ENCODE results near the gene CHAC1.
"Not testable (repeated sequence)": the region's sequence is repeated elsewhere in the genome, so short reads cannot be mapped to it uniquely, and the experiment has no call there.

Gene CHAC1

GRCh38 chr15:40958723-40959122 is 5.5 kb downstream of the CHAC1 start:
- no peak for DNase-seq

- DNase-seq: no peak
These were observed 6.3 kb downstream of the CHAC1 start for GRCh38 chr15:40959331-40960141.

GRCh38 chr15:40960151-40960885 is 7.0 kb downstream of the CHAC1 start:
- no peak for DNase-seq

GRCh38 chr15:40960925-40961324 is 7.7 kb downstream of the CHAC1 start:
- no peak for DNase-seq

- not testable (repeated sequence) for DNase-seq
These were observed 8.5 kb downstream of the CHAC1 start for GRCh38 chr15:40961740-40962139.

DNA sequence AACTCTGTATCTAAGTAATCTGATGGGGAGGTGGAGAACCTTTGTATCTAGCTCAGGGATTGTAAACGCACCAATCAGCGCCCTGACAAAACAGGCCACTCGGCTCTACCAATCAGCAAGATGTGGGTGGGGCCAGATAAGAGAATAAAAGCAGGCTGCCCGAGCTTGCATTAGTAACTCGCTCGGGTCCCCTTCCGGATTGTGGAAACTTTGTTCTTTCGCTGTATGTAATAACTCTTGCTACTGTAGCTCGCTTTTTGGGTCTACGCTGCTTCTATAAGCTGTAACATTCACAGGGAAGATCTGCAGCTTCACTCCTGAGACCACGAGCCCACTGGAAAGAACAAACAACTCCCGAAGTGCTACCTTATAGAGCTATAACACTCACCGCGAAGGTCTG is 9.0 kb downstream of the CHAC1 start:
- DNase-seq: not testable (repeated sequence)

DNA sequence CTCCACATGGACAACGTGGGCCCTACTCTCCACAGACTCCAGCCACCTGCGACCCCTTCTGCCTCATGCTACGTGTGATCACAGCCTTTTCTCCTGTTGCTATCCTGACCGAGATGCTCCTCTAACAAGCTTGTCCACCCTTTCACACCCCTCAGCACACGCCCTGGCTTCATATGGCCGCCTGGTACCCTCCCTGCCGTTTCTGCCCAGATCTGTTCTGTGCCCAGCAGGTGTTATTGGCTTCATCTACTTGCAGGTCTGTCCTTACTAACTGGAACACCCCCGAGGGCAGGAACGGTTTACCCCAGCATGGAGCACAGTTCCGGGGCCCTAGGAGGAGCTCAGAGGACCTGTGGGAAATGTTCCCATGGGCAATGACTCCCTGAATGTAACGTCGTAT is 9.9 kb downstream of the CHAC1 start:
- no peak for DNase-seq

- no peak for DNase-seq
These were observed 10.7 kb downstream of the CHAC1 start for GRCh38 chr15:40964006-40964405.

- no peak for DNase-seq
These were observed 11.4 kb downstream of the CHAC1 start for GRCh38 chr15:40964634-40965033.

DNA sequence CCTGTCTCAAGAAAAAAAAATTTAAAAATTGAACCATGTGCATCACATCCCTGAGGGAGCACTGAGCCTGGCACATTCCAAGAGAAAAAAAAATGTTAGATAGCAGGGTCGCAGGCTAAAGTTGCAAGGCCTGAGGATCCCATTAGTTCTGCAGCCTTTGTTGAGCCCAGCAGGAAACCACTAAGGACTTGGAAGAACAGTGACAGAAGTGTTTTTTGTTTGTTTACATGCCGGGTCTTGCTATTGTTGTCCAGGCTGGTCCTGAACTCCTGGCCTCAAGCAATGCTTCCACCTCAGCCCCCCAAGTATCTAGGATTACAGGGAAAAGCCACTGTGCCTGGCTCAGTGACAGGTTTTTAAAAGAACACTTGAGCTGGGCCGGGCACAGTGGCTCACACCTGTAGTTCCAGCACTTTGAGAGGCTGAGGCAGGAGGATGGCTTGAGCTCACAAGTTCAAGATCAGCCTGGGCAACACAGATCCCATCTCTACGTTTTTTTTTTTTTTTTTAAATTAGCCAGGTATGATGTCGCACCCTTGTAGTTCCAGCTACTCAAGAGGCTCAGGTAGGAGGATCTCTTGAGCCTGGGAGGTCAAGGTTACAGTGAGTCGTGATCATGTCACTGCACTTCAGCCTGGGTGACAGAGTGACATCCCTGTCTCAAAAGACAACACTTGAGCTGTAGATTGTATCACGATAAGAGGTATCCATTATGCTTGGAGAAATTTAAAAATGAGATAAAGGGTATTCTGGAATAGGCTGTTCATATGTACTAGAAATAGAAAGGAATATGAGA is 15.2 kb downstream of the CHAC1 start:
- DNase-seq: no peak

GRCh38 chr15:40969363-40969762 is 16.1 kb downstream of the CHAC1 start:
- DNase-seq: no peak

DNA sequence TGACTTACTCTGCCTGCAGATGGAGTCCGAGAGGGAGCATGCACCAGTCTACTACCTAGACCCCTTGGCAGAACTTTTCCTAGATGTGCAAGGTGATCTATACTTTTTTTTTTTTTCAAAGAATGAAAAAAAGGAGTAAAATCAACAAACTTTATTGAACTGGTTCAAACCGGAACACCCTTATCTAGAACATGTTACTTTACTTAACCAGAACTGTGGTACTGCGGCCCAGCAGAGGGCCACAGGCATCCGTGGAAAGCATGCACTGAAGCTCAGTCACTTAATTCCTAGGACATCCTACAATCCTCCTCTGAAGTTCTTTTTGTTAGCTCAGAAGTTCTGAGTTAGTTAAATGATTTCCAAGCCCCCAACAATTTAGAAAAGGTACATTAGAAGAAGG is 21.6 kb downstream of the CHAC1 start:
- DNase-seq: no peak

- DNase-seq: no peak
These were observed 23.5 kb downstream of the CHAC1 start for GRCh38 chr15:40976819-40977218.

DNA sequence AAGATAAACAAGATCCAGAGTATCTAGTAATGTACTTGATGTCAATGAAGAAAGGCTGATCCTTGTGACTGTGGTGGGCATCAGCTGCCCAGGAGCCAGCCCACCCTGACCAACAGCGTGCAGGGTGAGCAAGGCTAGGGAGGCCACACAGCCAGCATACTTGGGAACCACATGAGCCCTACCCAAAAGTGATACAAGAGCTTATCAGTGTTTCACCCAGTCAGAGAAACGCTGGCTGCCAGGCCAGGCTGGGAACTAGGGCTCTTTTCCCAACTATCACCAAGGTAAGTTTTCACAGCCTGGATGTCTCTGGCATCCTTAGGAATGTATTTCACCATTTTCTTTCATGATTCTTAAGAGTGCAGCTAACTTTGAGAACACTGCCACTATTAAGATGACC is 24.9 kb downstream of the CHAC1 start:
- DNase-seq: no peak

DNA sequence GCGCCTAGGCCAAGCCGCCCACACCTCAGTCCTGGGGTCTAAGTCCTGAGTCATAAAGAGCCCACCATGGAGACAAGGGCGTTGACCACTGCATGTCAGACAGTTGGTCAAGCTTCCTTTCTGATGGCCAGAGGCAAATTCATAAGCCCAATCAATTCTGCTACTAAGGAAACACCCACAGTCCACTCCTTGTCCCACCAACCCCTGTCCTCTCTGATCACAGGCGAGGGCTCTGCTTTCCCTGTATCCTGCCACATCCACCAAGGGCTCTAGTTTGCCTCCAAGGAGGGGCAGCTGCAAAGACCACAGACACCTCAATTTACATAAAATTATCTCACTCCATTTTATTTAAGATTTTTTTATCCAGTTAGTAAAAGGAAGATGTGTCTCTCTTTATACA is 25.3 kb downstream of the CHAC1 start:
- DNase-seq: no peak

DNA sequence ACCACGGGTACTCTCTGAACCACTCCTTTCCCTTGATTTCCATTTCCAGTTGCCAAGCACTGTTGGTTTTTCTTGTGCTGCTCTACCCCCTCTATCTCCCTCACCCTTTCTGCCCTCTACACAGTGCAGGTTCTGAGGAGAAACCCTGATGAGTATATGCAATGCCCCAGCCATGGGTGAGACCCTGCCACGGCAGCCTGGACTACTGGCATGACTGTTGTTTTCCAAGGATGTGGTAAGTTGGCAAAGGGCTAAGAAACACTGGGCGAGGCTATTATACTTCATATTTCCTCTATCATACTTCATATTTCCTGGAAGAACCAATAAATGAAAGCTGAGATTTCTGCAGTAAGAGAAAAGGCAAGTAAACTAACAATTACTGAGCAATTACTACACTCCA is 27.9 kb downstream of the CHAC1 start:
- DNase-seq: no peak

- DNase-seq: no peak
These were observed 29.6 kb downstream of the CHAC1 start for GRCh38 chr15:40982855-40983254.

DNA sequence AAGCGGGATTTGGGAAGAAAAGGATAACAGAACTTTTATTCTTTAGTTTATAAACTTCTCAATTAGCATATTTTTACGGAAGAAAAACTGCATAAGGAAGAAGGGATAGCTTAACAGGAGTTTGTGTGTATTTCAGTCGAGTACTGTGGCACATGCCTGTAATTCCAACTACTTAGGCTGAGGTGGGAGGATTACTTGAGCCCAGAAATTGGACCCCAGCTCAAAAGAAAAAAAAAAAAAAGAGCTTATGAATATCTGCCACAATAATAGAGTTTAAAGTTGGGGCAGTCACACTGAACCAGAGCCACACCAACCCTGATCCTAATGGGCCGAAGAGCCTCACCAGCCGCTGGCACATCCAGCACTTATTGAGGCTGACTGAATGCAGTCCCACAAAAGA is 31.1 kb downstream of the CHAC1 start:
- DNase-seq: no peak

- no peak for DNase-seq
These were observed 31.7 kb downstream of the CHAC1 start for GRCh38 chr15:40984964-40985363.

DNA sequence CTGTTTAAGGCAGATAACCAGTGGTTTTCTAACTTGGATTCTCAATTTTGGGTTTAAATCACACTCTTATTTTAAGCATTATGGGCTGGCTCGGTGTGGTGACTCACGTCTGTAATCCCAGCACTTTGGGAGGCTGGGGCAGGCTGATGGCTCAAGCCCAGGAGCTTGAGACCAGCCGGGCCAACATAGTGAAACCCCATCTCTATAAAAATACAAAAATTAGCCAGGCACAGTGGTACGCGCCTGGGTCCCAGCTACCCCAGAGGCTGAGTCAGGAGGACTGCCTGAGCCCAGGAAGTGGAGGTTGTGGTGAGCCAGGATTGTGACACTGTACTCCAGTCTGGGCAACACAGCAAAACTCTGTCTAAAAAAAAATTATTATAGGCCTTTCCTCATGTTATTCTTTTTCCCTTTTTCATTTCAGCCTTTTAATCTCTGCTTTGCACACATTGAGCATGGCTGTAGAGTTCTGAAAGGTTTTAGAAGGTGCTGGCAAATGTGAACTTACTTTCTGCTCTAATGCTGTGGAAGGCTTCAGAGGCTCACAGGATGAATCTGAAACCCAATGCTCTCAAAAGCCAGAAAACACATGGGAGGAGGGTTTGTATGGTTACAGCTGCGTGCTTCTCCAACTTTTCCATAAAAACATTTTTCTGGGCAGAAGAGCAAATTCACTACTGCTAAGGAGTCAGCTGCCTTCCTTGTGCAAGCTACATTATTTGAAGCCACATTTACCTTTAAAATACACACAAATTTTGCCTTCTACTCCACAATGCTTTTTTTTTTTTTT is 32.5 kb downstream of the CHAC1 start:
- DNase-seq: no peak

- no peak for DNase-seq
These were observed 33.5 kb downstream of the CHAC1 start for GRCh38 chr15:40986820-40987219.

DNA sequence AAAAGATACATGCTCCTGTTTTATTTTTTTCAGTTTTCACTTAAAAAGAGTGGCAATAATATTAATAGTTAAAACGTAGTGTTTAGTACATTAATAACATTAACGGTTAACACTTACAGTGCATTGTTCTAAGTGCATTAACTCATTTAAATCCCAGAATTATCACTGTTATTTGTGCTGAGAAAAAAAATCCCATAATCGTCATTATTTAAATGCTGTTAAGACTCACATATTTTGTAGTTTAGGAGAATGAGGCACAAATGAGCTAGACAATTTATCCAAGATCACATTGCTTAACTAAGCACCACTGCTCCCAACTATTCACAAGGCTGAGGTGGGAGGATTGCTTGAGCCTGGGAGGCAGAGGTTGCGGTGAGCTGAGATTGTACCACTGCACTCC is 34.9 kb downstream of the CHAC1 start:
- DNase-seq: no peak

GRCh38 chr15:40990080-40990479 is 36.8 kb downstream of the CHAC1 start:
- DNase-seq: no peak
